Esophagus squamous epithelium (tissue), 4 donors: ENCODE measurements around the gene IFT27.

Experiments
- CTCF ChIP-seq, 6 experiments: fragments of 450-650 bp in 4 of 6; fragments of 200-600 bp in 2 of 6; sonication (generic) in 2 of 6; IDR thresholded peaks; one replicate each; pipeline ENCODE4 v1.5.1; 2016 to 2019; ENCODE audit warnings: antibody characterized with exemption in 6 of 6, mild to moderate bottlenecking in 4 of 6, moderate library complexity in 4 of 6
- POLR2A ChIP-seq, 4 donors: fragments of 450-650 bp; IDR thresholded peaks; one replicate each; pipeline ENCODE4 v1.6.1; 2017; ENCODE audit warnings: antibody characterized with exemption in 4 of 4, mild to moderate bottlenecking in 4 of 4, moderate library complexity in 3 of 4

GRCh38 chr22:36765131-36765942 is 10.6 kb downstream of the IFT27 start:
- TF ChIP-seq CTCF (IDR thresholded peaks at IDR 0.05) (no peak), POLR2A (IDR thresholded peaks at IDR 0.05) (no peak)
